Measurements from ENCODE around the gene KRTAP4-6.
"Not testable (repeated sequence)": the region's sequence is repeated elsewhere in the genome, so short reads cannot be mapped to it uniquely, and the experiment has no call there.

The KRTAP4-6 gene

GRCh38 chr17:41140360-41141131, at the start of gene KRTAP4-6:
Gene KRTAP4-6, minus strand, starts transcription at chr17:41140544. Its CDS starts 57 bp downstream, at chr17:41140487.
- TF ChIP-seq CTCF (IDR thresholded peaks at IDR 0.05; ENCODE audit: low read depth, low read length, missing control alignments), result no peak
- no peak within 1 kb of the TSS for H3K4me3 ChIP-seq (replicated peaks; ENCODE audit: low read depth, low read length)
- DNase-seq (ENCODE audit: extremely low read depth, low read depth), result peak; percentile 35

GRCh38 chr17:41189837-41190318, 49.5 kb upstream of the KRTAP4-6 start, which contains the start of gene KRTAP9-1:
Gene KRTAP9-1, plus strand, starts transcription at chr17:41189887. Its CDS starts 0 bp downstream, at chr17:41189887.
- H3K4me3 ChIP-seq (replicated peaks; ENCODE audit: low read depth, low read length); DNase-seq (ENCODE audit: extremely low read depth, low read depth): not testable (repeated sequence)

GRCh38 chr17:41186872-41187271, 46.5 kb upstream of the KRTAP4-6 start:
- no peak overlapping the region for H3K4me3 ChIP-seq (replicated peaks; ENCODE audit: low read depth, low read length)
- TF ChIP-seq CTCF (IDR thresholded peaks at IDR 0.05; ENCODE audit: low read depth, low read length, missing control alignments), result no peak
- DNase-seq (ENCODE audit: extremely low read depth, low read depth), result no peak

GRCh38 chr17:41185001-41185400, 44.7 kb upstream of the KRTAP4-6 start:
- no peak overlapping the region for H3K4me3 ChIP-seq (replicated peaks; ENCODE audit: low read depth, low read length)
- no peak for DNase-seq (ENCODE audit: extremely low read depth, low read depth)
- no peak for TF ChIP-seq CTCF (IDR thresholded peaks at IDR 0.05; ENCODE audit: low read depth, low read length, missing control alignments)

- TF ChIP-seq CTCF (IDR thresholded peaks at IDR 0.05; ENCODE audit: low read depth, low read length, missing control alignments), result no peak
- no peak for DNase-seq (ENCODE audit: extremely low read depth, low read depth)
- H3K4me3 ChIP-seq (replicated peaks; ENCODE audit: low read depth, low read length), result no peak within 1 kb of the TSS
Measured at GRCh38 chr17:41184480-41184961, 44.2 kb upstream of the KRTAP4-6 start, which contains the start of gene KRTAP4-1. Gene KRTAP4-1, minus strand, starts transcription at chr17:41184911. Its CDS starts 57 bp downstream, at chr17:41184854.

- DNase-seq (ENCODE audit: extremely low read depth, low read depth), result no peak
- TF ChIP-seq CTCF (IDR thresholded peaks at IDR 0.05; ENCODE audit: low read depth, low read length, missing control alignments), result no peak
- H3K4me3 ChIP-seq (replicated peaks; ENCODE audit: low read depth, low read length), result no peak overlapping the region
Measured at GRCh38 chr17:41178843-41179616, 38.7 kb upstream of the KRTAP4-6 start.

- no peak overlapping the region for H3K4me3 ChIP-seq (replicated peaks; ENCODE audit: low read depth, low read length)
- no peak for TF ChIP-seq CTCF (IDR thresholded peaks at IDR 0.05; ENCODE audit: low read depth, low read length, missing control alignments)
- no peak for DNase-seq (ENCODE audit: extremely low read depth, low read depth)
Measured at GRCh38 chr17:41178341-41178740, 38.0 kb upstream of the KRTAP4-6 start.
